Measurements from ENCODE around the gene TSPAN4.

- no peak for TF ChIP-seq ZNF367 (CRISPR knock-in tag; IDR thresholded peaks at IDR 0.05; ENCODE audit: borderline replicate concordance)
- no peak for TF ChIP-seq E2F5 (CRISPR knock-in tag; conservative IDR thresholded peaks at IDR 0.05)
- no peak for TF ChIP-seq IKZF5 (CRISPR knock-in tag; IDR thresholded peaks at IDR 0.05)
- no peak for TF ChIP-seq E2F1 (CRISPR knock-in tag; IDR thresholded peaks at IDR 0.05)
- TF ChIP-seq PHB2 (IDR thresholded peaks at IDR 0.05; ENCODE audit: partially characterized antibody), result no peak
- TF ChIP-seq CCAR2 (optimal IDR thresholded peaks at IDR 0.05; ENCODE audit: low read depth, low read length), result no peak
These were observed 5.2 kb downstream of the TSPAN4 start for GRCh38 chr11:847876-848275.
